ENCODE data around the gene CRYL1.

The CRYL1 gene

GRCh38 chr13:20362484-20363041, 163.1 kb downstream of the CRYL1 start:
- no peak for DNase-seq

GRCh38 chr13:20360835-20361412, 164.7 kb downstream of the CRYL1 start:
- no peak for DNase-seq

- DNase-seq: no peak
Observed at GRCh38 chr13:20360041-20360491, 165.6 kb downstream of the CRYL1 start.

GRCh38 chr13:20359335-20359734, 166.3 kb downstream of the CRYL1 start:
- DNase-seq: no peak

GRCh38 chr13:20358022-20358421, 167.6 kb downstream of the CRYL1 start:
- no peak for DNase-seq

- no peak for DNase-seq
Observed at GRCh38 chr13:20356444-20356843, 169.2 kb downstream of the CRYL1 start.

GRCh38 chr13:20354722-20355121, 170.9 kb downstream of the CRYL1 start:
- no peak for DNase-seq

- no peak for DNase-seq
Observed at GRCh38 chr13:20353973-20354372, 171.7 kb downstream of the CRYL1 start.

Measured in DMS79 treated with DMSO at 0.1 percent for 48 hours (cell line).